ENCODE data around the gene FAR2.
"Not testable (repeated sequence)": the region's sequence is repeated elsewhere in the genome, so short reads cannot be mapped to it uniquely, and the experiment has no call there.

FAR2 gene

GRCh38 chr12:29113101-29113500 is 36.0 kb upstream of the FAR2 start:
- H3K9me3 ChIP-seq (ENCODE audit: severe bottlenecking): no peaks in the 10 kb centered on the region
- no peaks in the 10 kb centered on the region for H3K27me3 ChIP-seq (ENCODE audit: insufficient read depth, low read depth, severe bottlenecking)
- TF ChIP-seq, protein P1, sequence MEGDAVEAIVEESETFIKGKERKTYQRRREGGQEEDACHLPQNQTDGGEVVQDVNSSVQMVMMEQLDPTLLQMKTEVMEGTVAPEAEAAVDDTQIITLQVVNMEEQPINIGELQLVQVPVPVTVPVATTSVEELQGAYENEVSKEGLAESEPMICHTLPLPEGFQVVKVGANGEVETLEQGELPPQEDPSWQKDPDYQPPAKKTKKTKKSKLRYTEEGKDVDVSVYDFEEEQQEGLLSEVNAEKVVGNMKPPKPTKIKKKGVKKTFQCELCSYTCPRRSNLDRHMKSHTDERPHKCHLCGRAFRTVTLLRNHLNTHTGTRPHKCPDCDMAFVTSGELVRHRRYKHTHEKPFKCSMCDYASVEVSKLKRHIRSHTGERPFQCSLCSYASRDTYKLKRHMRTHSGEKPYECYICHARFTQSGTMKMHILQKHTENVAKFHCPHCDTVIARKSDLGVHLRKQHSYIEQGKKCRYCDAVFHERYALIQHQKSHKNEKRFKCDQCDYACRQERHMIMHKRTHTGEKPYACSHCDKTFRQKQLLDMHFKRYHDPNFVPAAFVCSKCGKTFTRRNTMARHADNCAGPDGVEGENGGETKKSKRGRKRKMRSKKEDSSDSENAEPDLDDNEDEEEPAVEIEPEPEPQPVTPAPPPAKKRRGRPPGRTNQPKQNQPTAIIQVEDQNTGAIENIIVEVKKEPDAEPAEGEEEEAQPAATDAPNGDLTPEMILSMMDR (IDR thresholded peaks at IDR 0.05; ENCODE audit: low read depth, low read length): no peak
- H3K36me3 ChIP-seq: no peaks in the 10 kb centered on the region
- no peak overlapping the region for H3K4me3 ChIP-seq (ENCODE audit: low read depth, low read length)
- no peak overlapping the region for H3K27ac ChIP-seq
- no peak for DNase-seq

DNA sequence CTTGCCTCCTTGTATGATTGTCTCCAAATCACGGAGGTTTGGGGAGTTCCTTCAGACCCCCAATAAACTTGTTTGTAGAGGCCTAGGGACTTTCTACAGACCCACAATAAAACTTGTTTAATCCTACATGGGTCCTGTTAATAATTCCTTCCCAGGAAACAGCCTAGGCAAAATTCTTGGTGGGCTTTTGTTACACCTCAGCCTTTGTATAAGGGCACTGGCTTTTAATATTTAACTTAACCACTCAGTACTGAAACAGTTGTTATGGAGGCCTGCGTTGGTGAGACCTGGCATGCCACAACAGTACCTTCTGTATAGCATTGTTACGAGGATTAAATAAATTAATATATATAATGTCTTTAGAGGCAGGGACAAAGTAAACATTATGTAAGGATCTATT is 32.7 kb upstream of the FAR2 start:
- DNase-seq: no peak
- no peak overlapping the region for H3K27ac ChIP-seq
- no peak overlapping the region for H3K4me3 ChIP-seq (ENCODE audit: low read depth, low read length)
- TF ChIP-seq, protein P1 (IDR thresholded peaks at IDR 0.05; ENCODE audit: low read depth, low read length): no peak
- H3K9me3 ChIP-seq (ENCODE audit: severe bottlenecking): no peaks in the 10 kb centered on the region
- no peaks in the 10 kb centered on the region for H3K36me3 ChIP-seq
- no peaks in the 10 kb centered on the region for H3K27me3 ChIP-seq (ENCODE audit: insufficient read depth, low read depth, severe bottlenecking)

GRCh38 chr12:29131539-29131938 is 17.5 kb upstream of the FAR2 start:
- TF ChIP-seq, protein P1 (IDR thresholded peaks at IDR 0.05; ENCODE audit: low read depth, low read length): no peak
- no peak for DNase-seq
- no peaks in the 10 kb centered on the region for H3K27me3 ChIP-seq (ENCODE audit: insufficient read depth, low read depth, severe bottlenecking)
- no peak overlapping the region for H3K27ac ChIP-seq
- H3K36me3 ChIP-seq: no peaks in the 10 kb centered on the region
- H3K9me3 ChIP-seq (ENCODE audit: severe bottlenecking): peaks cover 4% of the 10 kb centered on the region
- H3K4me3 ChIP-seq (ENCODE audit: low read depth, low read length): no peak overlapping the region

GRCh38 chr12:29132316-29132715 is 16.8 kb upstream of the FAR2 start:
- H3K9me3 ChIP-seq (ENCODE audit: severe bottlenecking): peaks cover 4% of the 10 kb centered on the region
- H3K4me3 ChIP-seq (ENCODE audit: low read depth, low read length): no peak overlapping the region
- H3K27ac ChIP-seq: no peak overlapping the region
- TF ChIP-seq, protein P1 (IDR thresholded peaks at IDR 0.05; ENCODE audit: low read depth, low read length): no peak
- H3K27me3 ChIP-seq (ENCODE audit: insufficient read depth, low read depth, severe bottlenecking): no peaks in the 10 kb centered on the region
- no peaks in the 10 kb centered on the region for H3K36me3 ChIP-seq
- DNase-seq: no peak

DNA sequence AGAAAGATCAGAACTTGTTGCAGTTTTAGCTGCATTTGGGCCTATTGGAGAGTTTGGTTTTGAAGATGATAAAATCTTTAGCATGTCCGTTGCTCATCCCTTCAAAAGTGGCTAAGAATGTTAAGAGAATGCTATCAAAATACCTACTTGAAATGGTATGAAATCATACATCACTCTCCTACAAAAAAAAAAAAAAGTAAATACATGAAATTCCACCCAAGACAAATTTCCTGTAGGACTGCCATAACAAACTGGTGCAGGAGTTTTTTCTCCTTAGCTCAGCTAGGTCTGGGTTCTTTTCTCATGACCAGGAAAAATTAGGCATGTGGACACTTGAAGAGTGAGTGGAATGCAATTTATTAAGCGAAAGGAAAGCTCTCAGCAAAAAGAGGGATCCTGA is 15.9 kb upstream of the FAR2 start:
- Histone ChIP-seq H3K27me3 (ENCODE audit: insufficient read depth, low read depth, severe bottlenecking) (no peaks in the 10 kb centered on the region), H3K27ac (no peak overlapping the region), H3K9me3 (ENCODE audit: severe bottlenecking) (peaks cover 4% of the 10 kb centered on the region), H3K4me3 (ENCODE audit: low read depth, low read length) (no peak overlapping the region), H3K36me3 (no peaks in the 10 kb centered on the region)
- TF ChIP-seq, protein P1 (IDR thresholded peaks at IDR 0.05; ENCODE audit: low read depth, low read length): no peak
- no peak for DNase-seq

- no peak overlapping the region for H3K4me3 ChIP-seq (ENCODE audit: low read depth, low read length)
- H3K9me3 ChIP-seq (ENCODE audit: severe bottlenecking): peaks cover 4% of the 10 kb centered on the region
- TF ChIP-seq, protein P1 (IDR thresholded peaks at IDR 0.05; ENCODE audit: low read depth, low read length): no peak
- H3K27me3 ChIP-seq (ENCODE audit: insufficient read depth, low read depth, severe bottlenecking): no peaks in the 10 kb centered on the region
- no peak overlapping the region for H3K27ac ChIP-seq
- no peaks in the 10 kb centered on the region for H3K36me3 ChIP-seq
- DNase-seq: no peak
These were observed 15.4 kb upstream of the FAR2 start for GRCh38 chr12:29133680-29134079.

DNA sequence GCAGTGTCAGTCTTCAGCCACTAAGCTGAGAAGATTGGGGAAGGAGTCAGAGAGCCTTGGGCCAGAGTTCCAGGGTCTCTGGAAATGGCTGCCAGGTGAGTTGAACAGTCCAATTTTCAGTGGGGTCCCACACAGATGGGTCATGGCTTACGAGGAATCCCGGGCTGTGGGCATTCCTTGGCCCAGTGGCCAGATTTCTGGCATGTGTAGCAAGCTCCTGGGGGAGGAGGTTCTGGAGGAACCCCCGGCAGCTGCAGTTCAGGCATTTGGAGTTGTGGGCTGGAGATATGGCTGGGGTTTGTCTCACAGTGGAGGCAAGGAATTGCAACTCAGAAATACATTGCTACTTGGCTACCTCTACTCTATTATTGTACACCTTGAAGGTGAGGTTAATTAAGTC is 10.8 kb upstream of the FAR2 start:
- not testable (repeated sequence) for DNase-seq; H3K9me3 ChIP-seq (ENCODE audit: severe bottlenecking); H3K27me3 ChIP-seq (ENCODE audit: insufficient read depth, low read depth, severe bottlenecking); H3K27ac ChIP-seq; H3K4me3 ChIP-seq (ENCODE audit: low read depth, low read length); H3K36me3 ChIP-seq

- peak; percentile 31 for DNase-seq
- H3K36me3 ChIP-seq, H3K27ac ChIP-seq: not testable (repeated sequence)
These were observed 10.2 kb upstream of the FAR2 start for GRCh38 chr12:29138855-29139254.

More at GRCh38 chr12:29138855-29139254, 10.2 kb upstream of the FAR2 start:
- H3K4me3 ChIP-seq (ENCODE audit: low read depth, low read length); H3K27me3 ChIP-seq (ENCODE audit: insufficient read depth, low read depth, severe bottlenecking); H3K9me3 ChIP-seq (ENCODE audit: severe bottlenecking): not testable (repeated sequence)
